ENCODE measurements around the gene TBKBP1.

- no peak for TF ChIP-seq CTCF (IDR thresholded peaks at IDR 0.05)
- TF ChIP-seq POLR2A (IDR thresholded peaks at IDR 0.05), result no peak
Measured at GRCh38 chr17:47685556-47686275, 8.2 kb upstream of the TBKBP1 start.

Data from esophagus squamous epithelium (tissue), 4 donors.